GM19351 (cell line): ENCODE results near the gene IRF2BP2.

Experiments
- ATAC-seq: cut with Tn5 transposase; IDR thresholded peaks from one replicate; pipeline ENCODE4 v1.9.1; 2021; ENCODE audit warnings: mild to moderate bottlenecking, moderate library complexity; ENCODE audit not compliant: unreplicated experiment

Gene IRF2BP2

GRCh38 chr1:234559902-234560676, 49.9 kb downstream of the IRF2BP2 start:
- ATAC-seq = no peak

- ATAC-seq = no peak
These were observed 50.7 kb downstream of the IRF2BP2 start for GRCh38 chr1:234559152-234559901.

DNA sequence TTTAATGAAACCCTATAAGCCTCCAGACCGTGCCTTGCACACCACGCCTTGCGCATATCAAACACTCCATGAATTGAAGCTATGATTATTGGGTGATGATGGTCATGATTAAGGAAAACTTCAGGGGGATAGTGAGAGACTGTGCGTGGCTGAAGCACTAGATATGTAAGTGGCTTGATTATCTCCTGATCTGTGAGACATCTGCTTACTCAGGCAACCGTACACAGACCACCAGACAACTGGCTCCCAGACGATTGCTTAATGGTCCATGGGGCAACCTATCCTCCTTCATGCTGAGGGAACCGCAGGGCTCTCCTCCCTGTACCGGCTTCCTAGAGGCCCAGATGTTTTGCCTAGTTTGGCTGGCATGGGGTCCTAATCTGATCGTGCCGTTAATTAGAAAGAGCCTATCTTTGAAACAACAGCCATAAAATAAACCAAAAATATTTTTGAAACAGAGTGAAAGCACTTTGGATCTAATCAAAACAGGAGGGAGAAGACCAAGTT, 51.6 kb downstream of the IRF2BP2 start:
- ATAC-seq = no peak

- no peak for ATAC-seq
These were observed 53.6 kb downstream of the IRF2BP2 start for GRCh38 chr1:234556245-234556943.

DNA sequence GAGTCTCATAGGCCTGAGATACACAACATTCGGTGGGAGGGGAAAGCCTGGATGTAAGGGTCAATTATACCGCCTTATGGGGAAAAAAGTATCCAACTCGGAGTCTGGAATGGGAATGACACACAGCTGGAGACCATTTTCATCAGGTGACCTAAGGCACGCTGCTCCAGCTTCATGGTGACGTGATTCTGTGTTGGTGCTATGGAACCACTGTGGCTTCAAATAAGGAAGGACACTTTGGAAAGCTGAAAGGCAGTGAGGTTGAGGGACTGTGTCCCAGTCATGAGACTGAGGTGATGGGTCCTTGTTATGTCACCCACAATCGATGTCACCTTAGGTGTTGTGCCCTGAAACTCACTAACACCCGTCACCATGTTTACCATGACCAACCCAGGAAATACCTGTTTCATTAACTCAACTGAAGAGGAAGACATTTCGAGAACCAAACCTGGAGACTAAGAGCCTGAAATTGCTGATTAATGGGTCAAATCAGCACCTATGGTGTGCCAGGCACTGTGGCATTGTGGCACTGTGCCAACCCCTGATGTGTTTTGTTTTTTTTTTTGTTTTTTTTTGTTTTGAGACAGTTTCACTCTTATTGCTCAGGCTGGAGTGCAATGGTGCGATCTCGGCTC, 54.5 kb downstream of the IRF2BP2 start:
- no peak for ATAC-seq

- ATAC-seq = no peak
These were observed 55.2 kb downstream of the IRF2BP2 start for GRCh38 chr1:234554698-234555311.
